K562 (cell line): ENCODE results near the gene GKN1. TPM values are rescaled to one million over a fixed set of nuclear protein-coding genes. Genes with fewer than 3 reads are reported as not detected.

ENCODE experiments used
- ATAC-seq: fragments of 200-7000 bp; cut with Tn5 transposase; 3 replicates; pipeline ENCODE4 v1.9.1; 2020; ENCODE audit warnings: moderate library complexity
- BruUV-seq: library from RNA; stranded (reverse); fragments of 400-500 nt; replicated peaks from 2 replicates; lab custom pipeline; 2021; lab: Mats Ljungman, UMichigan
- CTCF ChIA-PET: fragments of 300-600 bp; formaldehyde crosslinking; extraction: SDS; loops from one replicate; lab custom pipeline; 2021; ENCODE audit warnings: low intra/inter-chr PET ratio; lab: Yijun Ruan, JAX
- POLR2A ChIA-PET: fragments of 300-600, 350-650 bp; sonication (Branson Sonifier 250); formaldehyde crosslinking; extraction: SDS; loops from one replicate; lab custom pipeline; 2021; ENCODE audit warnings: antibody characterized with exemption, inconsistent platforms; lab: Yijun Ruan, JAX
- DNase-seq, 4 experiments: peaks; one replicate each; pipeline versions ENCODE4 v3.0.0 to v3.0.0-alpha.2; 2011 to 2018; ENCODE audit warnings: low spot score in 3 of 4, mixed read lengths in 3 of 4; ENCODE audit errors: extremely low read depth in 1 of 4
- FAIRE-seq: peaks from 2 replicates; lab custom pipeline; 2011; peaks lifted over from hg19 to GRCh38; lab: Jason Lieb, UNC
- H2AFZ ChIP-seq: 2 replicates; pipeline ENCODE4 v1.6.0; 2011; ENCODE audit warnings: low read depth, low read length, control low read depth, inconsistent platforms
- H3K27ac ChIP-seq: fragments of 200-600 bp; 3 replicates; pipeline ENCODE4 v1.8.0; 2011; ENCODE audit warnings: low read depth, mild to moderate bottlenecking, control low read depth, inconsistent platforms, low read length, moderate library complexity, mixed read lengths; ENCODE audit errors: extremely low read depth
- H3K27me3 ChIP-seq, 2 experiments: fragments of 300-600 bp in 1 of 2; 2 replicates in 1 of 2; 3 replicates in 1 of 2; pipeline versions ENCODE4 v1.6.0 to v1.8.0; 2011; ENCODE audit warnings: inconsistent platforms in 2 of 2, low read length in 2 of 2, mild to moderate bottlenecking in 1 of 2, mixed read lengths in 1 of 2, moderate library complexity in 1 of 2; ENCODE audit not compliant: control insufficient read depth in 2 of 2, insufficient read depth in 2 of 2
- H3K36me3 ChIP-seq: fragments of 300-600 bp; 3 replicates; pipeline ENCODE4 v1.8.0; 2011; ENCODE audit warnings: mild to moderate bottlenecking, low read length, inconsistent platforms; ENCODE audit not compliant: control insufficient read depth, insufficient read depth
- H3K4me1 ChIP-seq, 2 experiments: fragments of 200-600 bp in 1 of 2; replicated peaks in 1 of 2; 2 replicates in 1 of 2; 3 replicates in 1 of 2; pipeline versions ENCODE4 v1.5.1 to v1.8.0; 2011; ENCODE audit warnings: inconsistent platforms in 2 of 2, low read length in 2 of 2, mild to moderate bottlenecking in 1 of 2, mixed read lengths in 1 of 2, moderate library complexity in 1 of 2; ENCODE audit not compliant: control insufficient read depth in 2 of 2, insufficient read depth in 2 of 2
- H3K4me2 ChIP-seq: 2 replicates; pipeline ENCODE4 v1.6.1; 2011; ENCODE audit warnings: low read length, control low read depth, inconsistent platforms, mixed read lengths; ENCODE audit not compliant: insufficient read depth
- H3K4me3 ChIP-seq: fragments of 200-600 bp; sonication (generic), shearing (Covaris generic); 2 replicates; pipeline ENCODE4 v1.5.1; 2016; ENCODE audit warnings: control low read depth, inconsistent platforms
- H3K79me2 ChIP-seq: fragments of 200-600 bp; 3 replicates; pipeline ENCODE4 v1.8.0; 2011; ENCODE audit warnings: low read length, inconsistent platforms; ENCODE audit not compliant: control insufficient read depth, insufficient read depth
- H3K9ac ChIP-seq, 2 experiments: 2 replicates each; pipeline versions ENCODE4 v1.6.0 to v1.6.1; 2011; ENCODE audit warnings: low read depth in 2 of 2, low read length in 2 of 2, control low read depth in 1 of 2, inconsistent platforms in 1 of 2, mild to moderate bottlenecking in 1 of 2, mixed read lengths in 1 of 2; ENCODE audit not compliant: insufficient read depth in 1 of 2
- H3K9me1 ChIP-seq: one replicate; pipeline ENCODE4 v1.6.0; 2011; ENCODE audit warnings: inconsistent platforms, mild to moderate bottlenecking, low read length, moderate library complexity; ENCODE audit not compliant: control insufficient read depth, insufficient read depth
- H3K9me3 ChIP-seq: replicated peaks from 2 replicates; pipeline ENCODE4 v1.5.1; 2011; ENCODE audit warnings: low read depth, low read length, inconsistent platforms; ENCODE audit not compliant: control insufficient read depth, insufficient read depth
- H4K20me1 ChIP-seq: replicated peaks from 2 replicates; pipeline ENCODE4 v1.6.1; 2011; ENCODE audit warnings: low read length, inconsistent platforms, mixed read lengths; ENCODE audit not compliant: control insufficient read depth, insufficient read depth
- ETV5 ChIP-seq: sonication (generic); formaldehyde crosslinking; IDR thresholded peaks from 2 replicates; pipeline ENCODE4 v1.4.0; 2020; ENCODE audit warnings: low read depth, mild to moderate bottlenecking, missing genetic modification reagents
- RAD21 ChIP-seq, 2 experiments: fragments of 250-450 bp in 1 of 2; fragments of 450-650 bp in 1 of 2; sonication (Bioruptor Pico) in 1 of 2; formaldehyde crosslinking in 1 of 2; IDR thresholded peaks in 1 of 2; conservative IDR thresholded peaks in 1 of 2; 2 replicates each; pipeline versions ENCODE4 v1.4.0 to v1.8.0; 2020 to 2022; ENCODE audit warnings: mild to moderate bottlenecking in 2 of 2, moderate library complexity in 1 of 2
- SMC3 ChIP-seq: conservative IDR thresholded peaks from 2 replicates; pipeline ENCODE4 v1.6.1; 2011; ENCODE audit warnings: low read depth, low read length, improper control_type of control experiment; ENCODE audit not compliant: insufficient read depth
- SP1 ChIP-seq: sonication (generic); formaldehyde crosslinking; IDR thresholded peaks from 2 replicates; pipeline ENCODE4 v1.8.1; 2022; ENCODE audit warnings: mild to moderate bottlenecking, missing genetic modification reagents
- STAG1 ChIP-seq: sonication (generic); formaldehyde crosslinking; IDR thresholded peaks from 2 replicates; pipeline ENCODE4 v1.5.0; 2020; ENCODE audit warnings: missing genetic modification reagents, borderline replicate concordance
- ZNF764 ChIP-seq: fragments of 250-450 bp; sonication (Bioruptor Pico); IDR thresholded peaks from 2 replicates; pipeline ENCODE4 v1.4.0; 2020; ENCODE audit warnings: low read depth, mild to moderate bottlenecking, moderate library complexity
- WGBS: fragments of 100-300 bp; shearing (Covaris generic); methylation state at CpG from one replicate; pipeline ENCODE4 v1.1.6; 2016; ENCODE audit warnings: low coverage, mixed read lengths; ENCODE audit not compliant: insufficient coverage; ENCODE audit errors: missing lambda C conversion rate; 5-methylcytosine and 5-hydroxymethylcytosine counted together
- in situ Hi-C: fragments of 300-500 bp; cut with MboI; formaldehyde crosslinking; loops from 4 replicates; pipeline ENCODE4 v1.15.0; 2018; ENCODE audit warnings: inconsistent platforms, mixed read lengths
- intact Hi-C: fragments of 100-400 bp; cut with micrococcal nuclease; formaldehyde crosslinking; loops from 2 replicates; pipeline ENCODE4 v1.14.2; 2022
- polyA plus RNA-seq, 8 experiments: library from polyadenylated mRNA; depleted of rRNA in 4 of 8; stranded (reverse) in 5 of 8; unstranded in 3 of 8; fragments of >200 nt; fragmentation: Nextera tagmentation in 2 of 8; fragmentation: Illumina TruSeq in 1 of 8; extraction: Ambion mirVana in 2 of 8; extraction: Trizol in 1 of 8; gene quantifications; 2 replicates each; pipeline versions ENCODE4 v1.2.1 to v1.2.3, GENCODE V29; 2011 to 2014; ENCODE audit warnings: inconsistent platforms in 1 of 8, missing spikeins in 1 of 8
- total RNA-seq, 7 experiments: library from RNA; depleted of rRNA in 6 of 7; stranded (reverse); fragments of >200 nt in 6 of 7; fragmentation: Illumina TruSeq in 2 of 7; extraction: Trizol in 2 of 7; gene quantifications; 2 replicates each; pipeline versions ENCODE4 v1.2.1 to v1.2.3, GENCODE V29; 2011 to 2021; ENCODE audit warnings: low replicate concordance in 1 of 7
- TF ChIP-seq, protein P1 (sequence below): fragments of 450-650 bp; formaldehyde crosslinking; IDR thresholded peaks from 2 replicates; pipeline ENCODE4 v1.4.0; 2020; ENCODE audit warnings: mild to moderate bottlenecking, moderate library complexity
- TF ChIP-seq, protein P2 (sequence below), 2 experiments: fragments of 450-650 bp; formaldehyde crosslinking in 1 of 2; IDR thresholded peaks; 2 replicates each; pipeline versions ENCODE4 v1.4.0 to v1.6.1; 2014 to 2020; ENCODE audit warnings: mild to moderate bottlenecking in 2 of 2, borderline replicate concordance in 1 of 2, low read depth in 1 of 2
- TF ChIP-seq, protein P3 (sequence below), 3 experiments: IDR thresholded peaks in 2 of 3; conservative IDR thresholded peaks in 1 of 3; 2 replicates each; pipeline ENCODE4 v1.5.1; 2011 to 2012; ENCODE audit warnings: low read length in 3 of 3, mild to moderate bottlenecking in 3 of 3, control low read depth in 2 of 3, improper control_type of control experiment in 1 of 3, inconsistent platforms in 1 of 3, low read depth in 1 of 3, mixed read lengths in 1 of 3, moderate library complexity in 1 of 3; ENCODE audit not compliant: insufficient read depth in 2 of 3

GKN1 gene
- total and polyA plus RNA-seq, 9 of the 15 experiments (the other 6 are each of a cell fraction or from before 2014, with no cell fraction given): not detected

DNA sequence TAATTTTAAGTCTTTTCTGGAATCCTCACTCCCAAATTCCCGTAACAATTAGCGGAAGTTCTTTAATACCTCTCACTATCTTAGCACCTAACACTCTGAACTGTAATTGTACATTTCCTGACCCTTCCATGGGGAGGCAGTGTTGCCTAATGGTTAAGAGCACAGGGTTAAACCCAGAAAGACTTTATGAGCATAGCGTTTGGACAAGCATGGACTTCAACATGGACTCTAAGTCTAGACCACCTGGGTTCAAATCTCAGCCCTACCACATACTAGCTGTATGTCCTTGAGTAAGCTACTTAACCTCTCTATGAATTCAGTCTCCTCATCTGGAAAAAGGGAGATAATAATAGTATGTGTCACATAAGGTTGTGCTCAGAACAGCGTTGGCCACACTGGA lies 51.6 kb downstream of the GKN1 start:
- no peak overlapping the region for H3K9ac ChIP-seq
- POLR2A ChIA-PET: no interaction called here
- peak; percentile 39 to 68 (median 51) for DNase-seq
- TF ChIP-seq, protein P1, sequence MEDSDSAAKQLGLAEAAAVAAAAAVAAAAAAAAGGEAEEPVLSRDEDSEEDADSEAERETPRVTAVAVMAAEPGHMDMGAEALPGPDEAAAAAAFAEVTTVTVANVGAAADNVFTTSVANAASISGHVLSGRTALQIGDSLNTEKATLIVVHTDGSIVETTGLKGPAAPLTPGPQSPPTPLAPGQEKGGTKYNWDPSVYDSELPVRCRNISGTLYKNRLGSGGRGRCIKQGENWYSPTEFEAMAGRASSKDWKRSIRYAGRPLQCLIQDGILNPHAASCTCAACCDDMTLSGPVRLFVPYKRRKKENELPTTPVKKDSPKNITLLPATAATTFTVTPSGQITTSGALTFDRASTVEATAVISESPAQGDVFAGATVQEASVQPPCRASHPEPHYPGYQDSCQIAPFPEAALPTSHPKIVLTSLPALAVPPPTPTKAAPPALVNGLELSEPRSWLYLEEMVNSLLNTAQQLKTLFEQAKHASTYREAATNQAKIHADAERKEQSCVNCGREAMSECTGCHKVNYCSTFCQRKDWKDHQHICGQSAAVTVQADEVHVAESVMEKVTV (CRISPR knock-in tag): peak; percentile 82
- TF ChIP-seq SMC3 (peak; percentile 65; the same call in 1 of the 2 replicates), STAG1 (peak; percentile 56; the same call in 1 of the 2 replicates), ETV5 (no peak), SP1 (CRISPR knock-in tag) (no peak), RAD21 (CRISPR knock-in tag; conservative IDR thresholded peaks at IDR 0.05 in 1 of 2, IDR thresholded peaks at IDR 0.05 in 1 of 2) (peak; percentile 93 to 95), ZNF764 (0 out of 2 replicates have a peak, but pooled peaks have one; percentile 18)
- TF ChIP-seq, protein P2, sequence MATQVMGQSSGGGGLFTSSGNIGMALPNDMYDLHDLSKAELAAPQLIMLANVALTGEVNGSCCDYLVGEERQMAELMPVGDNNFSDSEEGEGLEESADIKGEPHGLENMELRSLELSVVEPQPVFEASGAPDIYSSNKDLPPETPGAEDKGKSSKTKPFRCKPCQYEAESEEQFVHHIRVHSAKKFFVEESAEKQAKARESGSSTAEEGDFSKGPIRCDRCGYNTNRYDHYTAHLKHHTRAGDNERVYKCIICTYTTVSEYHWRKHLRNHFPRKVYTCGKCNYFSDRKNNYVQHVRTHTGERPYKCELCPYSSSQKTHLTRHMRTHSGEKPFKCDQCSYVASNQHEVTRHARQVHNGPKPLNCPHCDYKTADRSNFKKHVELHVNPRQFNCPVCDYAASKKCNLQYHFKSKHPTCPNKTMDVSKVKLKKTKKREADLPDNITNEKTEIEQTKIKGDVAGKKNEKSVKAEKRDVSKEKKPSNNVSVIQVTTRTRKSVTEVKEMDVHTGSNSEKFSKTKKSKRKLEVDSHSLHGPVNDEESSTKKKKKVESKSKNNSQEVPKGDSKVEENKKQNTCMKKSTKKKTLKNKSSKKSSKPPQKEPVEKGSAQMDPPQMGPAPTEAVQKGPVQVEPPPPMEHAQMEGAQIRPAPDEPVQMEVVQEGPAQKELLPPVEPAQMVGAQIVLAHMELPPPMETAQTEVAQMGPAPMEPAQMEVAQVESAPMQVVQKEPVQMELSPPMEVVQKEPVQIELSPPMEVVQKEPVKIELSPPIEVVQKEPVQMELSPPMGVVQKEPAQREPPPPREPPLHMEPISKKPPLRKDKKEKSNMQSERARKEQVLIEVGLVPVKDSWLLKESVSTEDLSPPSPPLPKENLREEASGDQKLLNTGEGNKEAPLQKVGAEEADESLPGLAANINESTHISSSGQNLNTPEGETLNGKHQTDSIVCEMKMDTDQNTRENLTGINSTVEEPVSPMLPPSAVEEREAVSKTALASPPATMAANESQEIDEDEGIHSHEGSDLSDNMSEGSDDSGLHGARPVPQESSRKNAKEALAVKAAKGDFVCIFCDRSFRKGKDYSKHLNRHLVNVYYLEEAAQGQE (IDR thresholded peaks at IDR 0.05; ENCODE audit: borderline replicate concordance): peak; percentile 75; the same call in 1 of the 2 replicates
- TF ChIP-seq, protein P2 (CRISPR knock-in tag; IDR thresholded peaks at IDR 0.05; ENCODE audit: low read depth): no peak
- TF ChIP-seq, protein P3, sequence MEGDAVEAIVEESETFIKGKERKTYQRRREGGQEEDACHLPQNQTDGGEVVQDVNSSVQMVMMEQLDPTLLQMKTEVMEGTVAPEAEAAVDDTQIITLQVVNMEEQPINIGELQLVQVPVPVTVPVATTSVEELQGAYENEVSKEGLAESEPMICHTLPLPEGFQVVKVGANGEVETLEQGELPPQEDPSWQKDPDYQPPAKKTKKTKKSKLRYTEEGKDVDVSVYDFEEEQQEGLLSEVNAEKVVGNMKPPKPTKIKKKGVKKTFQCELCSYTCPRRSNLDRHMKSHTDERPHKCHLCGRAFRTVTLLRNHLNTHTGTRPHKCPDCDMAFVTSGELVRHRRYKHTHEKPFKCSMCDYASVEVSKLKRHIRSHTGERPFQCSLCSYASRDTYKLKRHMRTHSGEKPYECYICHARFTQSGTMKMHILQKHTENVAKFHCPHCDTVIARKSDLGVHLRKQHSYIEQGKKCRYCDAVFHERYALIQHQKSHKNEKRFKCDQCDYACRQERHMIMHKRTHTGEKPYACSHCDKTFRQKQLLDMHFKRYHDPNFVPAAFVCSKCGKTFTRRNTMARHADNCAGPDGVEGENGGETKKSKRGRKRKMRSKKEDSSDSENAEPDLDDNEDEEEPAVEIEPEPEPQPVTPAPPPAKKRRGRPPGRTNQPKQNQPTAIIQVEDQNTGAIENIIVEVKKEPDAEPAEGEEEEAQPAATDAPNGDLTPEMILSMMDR (IDR thresholded peaks at IDR 0.05 in 2 of 3, conservative IDR thresholded peaks at IDR 0.05 in 1 of 3; ENCODE audit: insufficient read depth in 2 of 3, low read depth in 1 of 3, low read length in 3 of 3): peak; percentile 58 to 83 (median 67)
- TF ChIP-seq, all 486 proteins: peak for 7
- BruUV-seq: no TSS peak
- no peaks in the 10 kb centered on the region for H3K4me1 ChIP-seq
- WGBS: 7% methylated on average over 4 of the region's 4 CpGs
- CTCF ChIA-PET: interaction anchor here (0.7 to 1.1 kb wide), 5 partner anchors 275 to 1276 kb away, joined by 3 to 5 read pairs (median 4); no protein-coding TSS in a partner anchor
- H4K20me1 ChIP-seq: no peaks in the 10 kb centered on the region
- H3K4me3 ChIP-seq: no peak overlapping the region
- no peak overlapping the region for H3K27ac ChIP-seq
- no peak overlapping the region for H2AFZ ChIP-seq
- in situ Hi-C loops (loop anchor here (25.0 kb wide), 2 partner anchors 286 to 686 kb away; no protein-coding TSS in a partner anchor), intact Hi-C loops (loop anchor here (1.0 to 10.0 kb wide), 4 partner anchors 179 to 689 kb away; no protein-coding TSS in a partner anchor)
- H3K79me2 ChIP-seq: no peaks in the 10 kb centered on the region
- no peak overlapping the region for H3K4me2 ChIP-seq
- FAIRE-seq (peak; percentile 88), ATAC-seq (peak; percentile 92)
- H3K36me3 ChIP-seq: no peaks in the 10 kb centered on the region
- no peaks in the 10 kb centered on the region for H3K9me3 ChIP-seq
- no peaks in the 10 kb centered on the region for H3K27me3 ChIP-seq
- no peaks in the 10 kb centered on the region for H3K9me1 ChIP-seq
